Activated naive CD4-positive, alpha-beta T cell treated with Interleukin-2 at 50 U/mL for 16 hours (primary cell): ENCODE measurements around the gene SERPINA3.
"Not testable (repeated sequence)": the region's sequence is repeated elsewhere in the genome, so short reads cannot be mapped to it uniquely, and the experiment has no call there.

Experiments used
- DNase-seq: peaks from one replicate; pipeline ENCODE4 v3.0.0-alpha.2; 2020

The SERPINA3 gene

DNA sequence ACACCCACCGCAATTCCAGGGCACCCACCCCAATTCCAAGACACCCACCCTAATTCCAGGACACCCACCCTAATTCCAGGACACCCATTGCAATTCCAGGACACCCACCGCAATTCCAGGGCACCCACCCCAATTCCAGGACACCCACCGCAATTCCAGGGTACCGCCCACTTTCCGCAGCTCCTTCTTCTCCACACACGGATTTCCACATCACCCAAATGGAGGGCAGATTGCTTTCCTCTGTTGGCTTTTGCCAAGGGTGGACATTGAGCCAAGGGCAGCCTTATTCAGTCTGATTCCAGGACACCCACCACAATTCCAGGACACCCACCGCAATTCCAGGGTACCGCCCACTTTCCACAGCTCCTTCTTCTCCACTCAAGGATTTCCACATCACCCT, 25.6 kb downstream of the SERPINA3 start:
- DNase-seq = not testable (repeated sequence)

DNA sequence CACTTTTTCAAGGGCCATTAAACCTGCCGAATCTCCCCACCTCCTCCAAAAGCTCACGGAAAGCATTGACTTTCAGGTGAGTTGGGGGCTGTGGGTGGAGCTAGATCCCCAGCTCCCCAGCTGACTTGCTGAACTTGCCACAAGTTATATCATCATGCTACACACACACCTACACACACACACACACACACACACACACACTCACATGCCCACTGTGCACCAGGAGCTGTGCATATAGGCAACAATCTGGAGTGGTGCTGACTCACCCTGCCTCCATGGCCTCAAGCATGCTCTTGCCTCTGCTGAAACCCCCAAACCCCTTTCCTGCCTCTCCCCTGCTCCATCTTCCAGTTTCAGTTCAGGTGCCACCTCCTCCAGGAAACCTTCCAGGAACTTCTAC, 26.1 kb downstream of the SERPINA3 start:
- no peak for DNase-seq

DNA sequence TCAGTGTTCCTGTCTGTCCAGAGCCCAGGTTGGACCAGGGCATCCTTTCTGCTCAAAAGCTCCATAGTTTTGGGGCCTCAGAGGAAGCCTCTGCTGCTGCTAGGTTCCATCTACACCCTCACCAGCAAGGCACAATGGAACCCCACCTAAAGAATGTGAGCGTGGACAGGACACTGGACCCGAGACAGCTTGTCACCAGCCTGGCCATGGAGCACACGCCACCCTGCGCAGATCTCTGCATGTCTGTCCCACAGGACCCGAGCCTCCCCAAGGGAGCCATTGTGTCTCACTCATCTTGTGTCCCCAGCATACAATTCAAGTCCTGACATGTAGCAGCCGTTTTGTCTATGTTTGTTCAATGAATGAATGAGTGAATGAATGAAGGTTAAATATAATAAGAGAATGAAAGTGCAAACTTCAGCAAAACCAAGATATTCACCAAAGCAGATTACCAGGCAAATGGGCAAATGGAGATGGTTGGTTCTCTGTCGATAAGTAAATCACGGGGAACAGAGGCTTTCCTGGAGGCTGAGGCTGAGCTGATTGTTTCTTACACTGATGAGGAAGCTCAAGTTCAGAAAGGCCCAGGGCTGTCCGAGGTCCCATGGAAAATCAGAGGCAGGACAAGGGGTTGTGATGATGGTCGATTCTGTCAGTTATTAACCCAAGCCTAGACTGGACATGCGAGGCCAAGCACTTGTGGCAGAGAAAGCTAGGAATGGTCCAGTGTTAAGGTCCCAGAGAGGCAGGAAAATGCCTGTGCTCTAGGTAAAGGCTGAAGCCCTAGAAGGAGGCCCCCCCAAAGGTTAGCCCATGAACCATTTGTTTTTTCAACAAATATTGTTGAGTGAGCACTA, 27.0 kb downstream of the SERPINA3 start:
- DNase-seq = no peak

DNA sequence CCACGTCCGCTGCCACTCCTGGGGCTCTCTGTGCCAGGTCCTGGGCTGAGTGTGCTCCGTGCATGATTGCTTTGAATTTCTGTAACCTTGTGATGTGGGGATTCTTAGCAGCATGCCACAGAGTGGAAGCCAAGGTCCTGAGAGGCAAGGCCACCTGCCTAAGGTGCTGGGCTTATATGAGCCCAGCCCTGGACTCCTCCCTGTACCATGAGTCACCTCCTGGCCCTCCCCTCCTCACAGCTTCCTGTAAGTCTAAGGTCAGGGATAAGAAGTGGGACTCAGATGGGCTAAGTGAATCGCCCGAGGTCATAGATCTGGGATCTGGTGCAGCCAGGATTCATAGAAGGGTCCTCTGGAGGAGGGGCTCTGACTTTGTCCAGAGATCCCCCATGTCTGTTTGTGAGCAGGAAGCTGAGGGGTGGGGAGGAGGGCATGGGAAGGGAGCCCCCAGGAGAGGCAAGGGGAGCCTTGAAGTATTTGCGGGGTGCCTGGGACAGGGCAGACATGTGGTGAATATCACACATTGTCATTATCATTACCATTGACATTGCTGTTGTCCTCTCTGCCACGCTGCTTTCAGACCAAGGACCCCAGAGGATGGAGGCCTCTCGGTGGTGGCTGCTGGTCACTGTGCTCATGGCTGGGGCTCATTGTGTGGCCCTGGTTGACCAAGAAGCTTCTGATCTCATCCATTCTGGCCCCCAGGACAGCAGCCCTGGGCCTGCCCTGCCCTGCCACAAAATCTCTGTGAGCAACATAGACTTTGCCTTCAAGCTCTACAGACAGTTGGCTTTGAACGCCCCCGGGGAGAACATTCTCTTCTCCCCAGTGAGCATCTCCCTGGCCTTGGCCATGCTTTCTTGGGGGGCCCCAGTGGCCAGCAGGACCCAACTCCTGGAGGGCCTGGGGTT, 28.8 kb downstream of the SERPINA3 start:
- no peak for DNase-seq

DNA sequence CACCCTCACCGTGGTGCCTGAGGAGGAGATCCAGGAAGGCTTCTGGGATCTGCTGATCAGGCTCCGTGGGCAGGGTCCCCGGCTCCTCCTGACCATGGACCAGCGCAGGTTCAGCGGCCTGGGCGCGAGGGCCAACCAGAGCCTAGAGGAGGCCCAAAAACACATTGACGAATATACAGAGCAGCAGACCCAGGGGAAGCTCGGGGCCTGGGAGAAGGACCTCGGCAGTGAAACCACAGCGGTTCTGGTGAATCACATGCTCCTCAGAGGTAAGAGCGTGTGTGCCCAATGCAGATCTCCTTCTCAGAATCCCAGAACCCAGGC, 29.4 kb downstream of the SERPINA3 start:
- DNase-seq = no peak

DNA sequence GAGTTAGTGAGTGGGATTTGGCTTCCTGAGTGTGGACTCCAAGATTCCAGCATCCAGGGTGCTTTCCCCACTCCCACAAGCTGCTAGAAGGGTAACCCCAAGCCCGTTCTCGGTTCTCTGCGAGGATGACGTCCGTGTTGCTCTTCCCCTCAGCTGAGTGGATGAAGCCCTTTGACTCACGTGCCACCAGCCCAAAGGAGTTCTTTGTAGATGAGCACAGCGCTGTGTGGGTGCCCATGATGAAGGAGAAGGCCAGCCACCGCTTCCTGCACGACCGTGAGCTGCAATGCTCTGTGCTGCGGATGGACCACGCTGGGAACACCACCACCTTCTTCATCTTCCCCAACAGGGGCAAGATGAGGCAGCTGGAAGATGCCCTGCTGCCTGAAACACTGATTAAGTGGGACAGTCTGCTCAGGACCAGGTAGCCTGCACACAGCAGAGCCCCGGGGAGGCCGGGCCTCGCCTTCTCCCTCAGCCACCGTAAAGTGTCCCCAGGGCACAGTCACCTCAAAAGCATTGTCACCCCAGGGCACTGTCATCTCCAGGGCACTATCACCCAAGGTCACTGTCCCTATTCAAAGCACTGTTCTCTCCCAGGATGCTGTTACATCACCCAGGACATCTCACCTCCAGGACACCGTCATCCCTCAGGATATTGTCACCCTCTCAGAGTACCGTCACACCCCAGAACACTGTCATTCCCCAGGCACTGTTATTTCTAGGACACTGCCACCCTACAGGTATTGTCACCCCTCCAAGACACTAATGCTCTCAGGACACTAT, 31.3 kb downstream of the SERPINA3 start:
- no peak for DNase-seq

DNA sequence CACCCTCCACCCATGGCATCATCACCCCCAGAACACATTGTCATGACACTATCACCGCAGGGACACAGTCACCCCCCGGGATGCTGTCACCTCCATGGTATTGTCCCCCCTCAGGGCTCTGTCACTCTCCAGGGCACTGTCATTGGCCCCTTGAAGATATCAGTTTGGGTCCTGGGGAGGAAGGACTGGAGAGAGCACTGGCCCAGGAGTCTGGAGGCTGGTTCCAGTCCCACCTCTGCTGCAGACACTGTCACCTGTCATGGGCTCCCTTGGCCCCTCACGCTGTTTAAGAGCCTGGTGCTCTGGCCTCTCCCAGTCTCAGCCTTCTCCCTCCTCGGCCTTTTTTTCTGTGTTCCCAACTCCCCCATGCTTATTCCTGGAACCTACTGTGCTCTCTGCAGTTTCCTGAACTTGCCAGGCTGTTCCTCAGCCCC, 31.9 kb downstream of the SERPINA3 start:
- DNase-seq = no peak

DNA sequence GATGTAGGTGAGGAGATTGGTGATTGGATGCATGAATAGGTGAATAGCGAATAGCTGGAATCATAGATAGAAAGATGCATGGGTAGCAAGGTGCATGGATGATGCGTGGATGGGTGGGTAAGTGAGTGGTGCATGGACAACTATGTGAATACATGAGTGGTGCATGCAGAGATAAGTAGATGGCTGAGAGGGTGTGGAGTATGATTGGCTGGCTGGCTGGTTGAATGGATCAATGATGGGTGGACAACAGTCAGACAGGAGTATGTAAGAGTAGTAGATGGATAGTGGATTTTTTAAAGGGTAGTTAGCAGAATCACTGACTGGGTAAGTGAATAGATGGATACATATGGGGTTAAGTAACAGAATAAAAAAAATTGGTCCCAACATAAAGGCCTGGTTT, 33.9 kb downstream of the SERPINA3 start:
- no peak for DNase-seq

DNA sequence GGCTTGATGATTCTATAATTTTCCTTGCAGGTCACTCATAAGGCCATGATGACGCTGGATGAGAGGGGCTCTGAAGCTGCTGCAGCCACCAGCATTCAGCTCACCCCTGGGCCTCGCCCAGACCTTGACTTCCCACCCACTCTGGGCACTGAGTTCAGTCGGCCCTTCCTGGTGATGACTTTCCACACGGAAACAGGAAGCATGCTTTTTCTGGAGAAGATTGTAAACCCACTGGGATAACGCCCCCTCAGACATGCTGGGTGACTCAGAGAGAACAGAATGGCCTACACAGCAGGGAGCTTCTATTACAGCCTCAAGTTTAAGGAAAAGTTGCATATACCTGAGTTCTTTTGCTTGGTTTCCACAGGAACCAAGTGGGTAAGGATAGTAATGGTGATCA, 34.3 kb downstream of the SERPINA3 start:
- DNase-seq = no peak

DNA sequence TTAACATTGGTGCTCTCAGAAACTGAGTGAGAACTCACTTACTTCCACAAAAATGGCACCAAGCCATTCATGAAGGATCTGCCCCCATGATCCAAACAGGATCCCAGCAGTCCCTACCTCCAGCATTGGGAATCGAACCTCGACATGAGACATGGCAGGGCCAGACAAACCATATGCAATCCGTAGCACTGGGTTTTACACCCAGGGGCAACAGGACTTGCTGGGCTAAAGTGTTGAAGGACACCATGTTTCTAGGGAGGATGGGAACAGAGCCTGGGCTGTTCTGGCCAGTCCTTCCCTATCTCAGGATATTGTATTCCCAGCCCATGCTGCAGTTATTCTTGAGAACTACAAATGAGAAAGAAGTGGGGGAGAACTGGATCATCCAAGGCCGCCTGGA, 36.6 kb downstream of the SERPINA3 start:
- DNase-seq = no peak

DNA sequence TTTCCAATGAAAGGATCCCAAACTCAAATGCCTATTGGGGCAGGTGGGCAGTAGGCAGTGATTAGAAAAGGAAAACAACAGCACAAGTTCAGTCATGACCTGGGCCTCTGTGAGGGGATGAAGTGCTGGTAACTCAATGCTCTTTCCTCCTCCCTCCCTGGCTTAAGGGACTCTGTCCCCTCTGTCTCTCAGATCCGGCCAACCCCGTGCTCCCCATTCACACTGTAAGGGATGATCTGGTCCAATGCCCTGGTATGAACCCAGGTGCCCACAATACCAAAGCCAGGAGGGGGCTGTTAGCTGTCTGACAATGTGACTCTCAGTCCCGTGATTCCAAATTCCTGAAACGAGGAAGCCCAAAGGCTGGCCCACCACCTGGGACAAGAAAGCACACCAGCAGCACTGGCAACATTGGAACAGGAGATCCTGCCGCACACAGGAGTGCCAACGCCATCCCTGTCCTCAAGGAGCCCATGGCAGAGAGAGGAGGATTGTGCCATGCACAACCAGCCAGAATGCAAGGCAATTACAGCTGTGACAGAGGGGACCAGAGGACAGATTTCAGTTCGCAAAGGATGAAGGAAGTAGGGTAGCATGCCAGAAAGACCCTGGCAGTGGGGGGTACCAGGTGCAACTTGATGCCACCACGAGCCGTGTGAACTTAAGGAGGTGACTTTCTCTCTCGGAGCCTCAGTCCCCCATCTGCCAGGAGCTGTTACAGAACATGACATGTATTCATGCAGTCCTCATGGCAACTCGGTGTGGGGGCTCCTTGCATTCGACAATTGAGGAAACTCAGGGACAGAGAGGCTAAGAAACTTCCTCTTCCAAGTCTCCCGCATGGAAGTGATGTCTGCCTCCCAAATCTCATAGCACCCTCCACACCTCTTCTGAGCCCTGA, 37.6 kb downstream of the SERPINA3 start:
- no peak for DNase-seq

DNA sequence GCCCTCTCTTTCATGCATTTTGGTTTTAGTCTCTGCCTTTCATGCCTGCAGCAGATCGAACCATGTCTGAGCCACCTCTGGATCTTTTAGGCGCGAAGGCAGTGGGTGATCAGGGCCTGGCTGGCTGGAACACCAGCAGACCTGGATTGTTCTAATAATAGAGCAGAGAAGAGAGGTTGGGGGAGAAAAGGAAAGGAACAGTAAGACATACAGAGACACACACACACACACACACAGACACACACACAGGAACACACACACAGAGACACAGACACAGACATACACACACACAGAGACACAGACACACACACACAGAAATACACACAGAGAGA, 38.2 kb downstream of the SERPINA3 start:
- DNase-seq = no peak

DNA sequence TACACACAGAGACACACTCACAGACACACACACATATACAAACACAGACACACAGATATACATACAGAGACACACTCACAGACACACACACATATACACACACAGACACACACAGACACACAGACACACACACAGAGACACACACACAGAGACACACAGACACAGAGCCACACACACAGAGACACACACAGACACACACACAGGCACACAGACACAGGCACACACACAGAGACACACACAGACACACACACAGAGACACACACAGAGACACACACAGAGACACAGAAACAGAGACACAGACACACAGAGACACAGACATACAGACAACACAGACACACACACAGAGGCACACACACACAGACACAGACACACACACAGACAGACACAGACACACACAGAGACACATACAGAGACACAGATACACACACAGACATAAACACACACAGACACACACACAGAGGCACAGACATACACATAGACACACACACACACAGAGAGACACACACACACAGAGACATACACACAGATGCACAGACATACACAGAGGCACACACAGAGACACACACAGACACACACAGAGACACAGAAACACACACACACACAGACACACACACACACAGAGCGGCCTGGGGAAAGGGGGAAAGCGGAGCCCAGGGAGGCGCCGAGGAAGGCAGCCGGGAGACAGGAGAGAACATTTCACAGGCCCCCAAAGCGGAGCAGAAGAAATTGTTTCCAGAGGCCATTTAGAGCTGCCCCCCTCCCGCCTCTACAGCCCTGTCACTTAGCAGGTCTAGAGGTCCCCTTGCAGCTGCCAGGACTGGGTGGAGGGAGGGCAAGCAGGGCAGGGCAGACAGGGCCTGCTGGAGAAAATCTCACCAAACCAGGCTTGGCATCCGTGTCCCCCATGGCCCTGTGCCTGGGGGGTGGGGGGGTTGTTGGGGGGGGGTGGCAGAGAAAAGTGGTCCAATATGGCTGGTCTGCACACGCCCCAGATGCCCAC, 38.9 kb downstream of the SERPINA3 start:
- no peak for DNase-seq

DNA sequence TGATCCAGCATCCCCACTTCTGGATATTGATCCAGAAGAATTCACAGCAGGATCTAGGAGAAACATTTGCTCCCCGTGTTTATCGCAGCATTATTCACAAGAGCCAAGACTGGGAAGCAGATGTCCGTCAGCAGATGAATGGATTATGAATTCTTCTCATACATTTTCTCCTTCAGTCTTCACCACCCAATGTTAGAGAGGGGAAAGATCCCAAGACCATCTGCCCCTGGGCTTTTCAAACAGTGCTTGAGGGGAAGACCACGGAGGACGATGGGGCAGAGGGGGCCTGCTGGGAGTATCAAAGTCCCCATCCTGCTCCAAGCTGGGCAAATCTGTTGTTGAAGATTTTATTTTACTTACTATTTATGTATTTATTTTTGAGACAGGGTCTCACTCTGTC, 41.1 kb downstream of the SERPINA3 start:
- DNase-seq = no peak

DNA sequence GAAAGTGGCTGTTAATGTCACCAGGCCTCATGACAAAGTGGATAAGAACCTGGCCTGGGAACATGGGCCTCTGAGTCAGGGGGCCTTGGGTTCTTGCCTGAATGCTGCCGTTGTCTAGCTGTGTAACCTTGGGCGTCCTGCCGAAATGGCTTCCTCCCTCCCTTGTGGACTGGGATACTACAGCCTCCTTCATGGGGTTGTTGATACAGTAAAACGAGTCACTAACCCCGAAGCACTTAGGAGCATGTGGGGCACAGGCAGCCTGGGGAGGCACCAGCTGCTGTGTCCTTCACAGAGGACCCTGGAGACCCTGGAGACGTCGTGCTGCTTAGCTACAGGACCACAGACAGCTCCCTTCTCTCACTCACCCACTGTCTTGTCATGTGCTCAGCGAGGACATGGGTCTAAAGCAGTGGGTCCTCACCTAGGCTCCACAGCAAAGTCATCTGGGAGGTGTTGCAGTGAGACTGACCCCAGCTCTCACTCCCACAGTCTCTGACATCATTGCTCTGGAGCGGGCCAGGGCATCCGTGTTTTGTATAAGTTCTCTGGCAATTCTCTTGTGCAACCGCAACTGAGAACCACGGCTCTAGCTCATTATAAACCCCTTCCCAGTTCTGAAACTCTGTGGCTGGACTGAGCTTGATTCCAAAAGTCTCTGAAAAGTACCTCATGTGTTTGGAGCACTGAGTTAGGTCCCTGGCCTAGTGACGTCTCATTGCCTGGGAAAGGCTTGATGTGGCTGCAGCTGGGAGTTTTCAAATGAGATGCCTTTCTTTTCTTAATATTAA, 42.1 kb downstream of the SERPINA3 start:
- DNase-seq = no peak

DNA sequence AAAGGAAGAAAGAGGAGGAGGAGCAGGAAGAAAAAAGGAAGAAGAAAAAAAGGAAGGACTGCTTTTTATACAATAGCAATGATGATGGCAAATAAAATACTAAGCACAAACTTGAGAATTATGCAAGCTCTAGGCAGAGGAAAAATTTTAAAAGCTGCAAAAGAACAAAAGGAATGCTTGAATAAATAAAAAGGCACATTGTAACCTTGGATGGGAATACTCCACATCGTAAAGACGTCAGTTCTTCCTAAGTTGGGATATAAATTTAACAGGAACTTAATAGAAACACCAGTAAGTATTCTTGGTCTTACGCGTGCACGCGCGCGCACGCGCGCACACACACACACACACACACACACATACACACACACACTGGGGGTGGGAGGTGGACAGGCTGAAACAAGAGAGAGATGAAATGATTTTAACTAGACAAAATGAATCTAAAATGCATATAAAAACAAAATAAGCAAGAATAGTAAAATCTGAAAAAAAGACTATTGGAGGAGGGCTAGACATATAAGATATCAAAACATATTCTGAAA, 43.0 kb downstream of the SERPINA3 start:
- no peak for DNase-seq

DNA sequence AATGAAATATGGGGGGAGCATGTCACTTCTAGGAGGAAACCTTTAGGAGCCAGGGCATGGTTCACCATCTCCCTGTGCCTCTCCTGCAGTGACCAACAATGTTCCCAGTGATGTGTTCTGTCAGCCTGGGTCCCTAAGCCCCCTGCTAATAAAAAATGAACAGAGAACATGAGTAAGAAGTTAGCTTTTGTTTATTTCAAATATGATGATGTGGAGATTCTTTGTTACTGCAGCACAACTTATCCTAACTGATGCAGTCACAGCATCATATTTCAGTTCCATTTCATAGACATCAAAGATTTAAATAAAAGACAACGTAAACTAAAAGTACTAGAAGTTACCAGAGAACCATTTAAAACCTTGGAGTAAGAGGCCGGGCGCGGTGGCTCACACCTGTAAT, 43.9 kb downstream of the SERPINA3 start:
- DNase-seq = no peak

DNA sequence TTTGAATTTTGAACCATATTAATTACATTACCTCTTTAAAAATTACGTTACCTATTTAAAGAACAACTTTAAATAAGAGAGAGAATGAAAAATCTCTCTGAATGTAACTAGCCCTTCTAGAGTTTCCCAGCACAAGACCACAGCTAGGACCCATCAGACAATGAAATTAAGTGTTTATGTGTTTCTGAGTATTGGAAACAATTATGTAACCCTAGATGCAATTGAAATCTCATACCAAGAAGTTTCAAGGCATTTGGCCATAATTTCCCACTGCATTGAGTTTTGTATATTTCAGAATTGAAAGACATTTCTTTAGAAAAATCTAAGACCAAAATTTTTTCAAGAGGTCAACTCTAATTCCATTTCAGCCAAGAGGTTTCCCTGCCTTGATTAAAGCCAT, 47.1 kb downstream of the SERPINA3 start:
- no peak for DNase-seq

DNA sequence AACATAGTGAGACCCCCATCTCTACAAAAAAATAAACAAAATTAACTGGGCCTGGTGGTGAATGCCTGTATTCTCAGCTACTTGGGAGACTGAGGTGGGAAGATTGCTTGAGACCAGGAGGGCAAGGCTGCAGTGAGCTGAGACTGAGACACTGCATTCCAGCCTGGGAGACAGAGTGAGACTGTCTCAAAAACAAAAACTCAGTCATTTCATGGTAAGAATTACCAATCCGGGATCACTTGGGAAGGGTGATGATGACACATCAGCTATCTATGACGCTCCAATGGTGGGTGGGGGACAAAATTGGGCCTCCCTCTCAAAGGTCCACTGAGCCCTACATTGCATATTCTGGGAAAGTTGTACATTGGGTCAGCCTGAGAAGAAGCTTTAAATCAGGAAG, 47.7 kb downstream of the SERPINA3 start:
- DNase-seq = no peak
